Raji (cell line): ENCODE results near the gene AKR1B15.

Source experiments
- POLR2A ChIP-seq: IDR thresholded peaks from 2 replicates; pipeline ENCODE4 v1.6.1; 2011; ENCODE audit warnings: low read depth, low read length, control low read depth; ENCODE audit not compliant: insufficient read depth

AKR1B15 gene

DNA sequence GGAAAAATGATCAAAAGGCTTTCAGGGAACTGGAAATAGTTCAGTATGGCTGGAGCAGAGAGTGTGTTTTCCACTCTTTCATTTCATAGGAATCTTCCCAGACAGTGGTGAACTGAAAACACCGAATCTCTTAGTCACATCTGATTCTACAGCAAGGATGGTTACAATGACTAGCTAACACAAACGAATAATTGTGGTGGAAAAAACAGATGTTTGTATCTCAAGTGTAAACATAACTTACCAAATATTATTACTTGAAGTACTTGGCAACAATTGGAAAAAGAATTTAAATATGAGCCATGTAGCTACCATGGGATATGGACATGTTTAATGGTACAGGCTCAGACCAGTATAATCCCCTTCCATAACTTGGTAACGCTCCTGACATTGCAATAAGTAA, 76.6 kb downstream of the AKR1B15 start:
- TF ChIP-seq POLR2A = no peak

DNA sequence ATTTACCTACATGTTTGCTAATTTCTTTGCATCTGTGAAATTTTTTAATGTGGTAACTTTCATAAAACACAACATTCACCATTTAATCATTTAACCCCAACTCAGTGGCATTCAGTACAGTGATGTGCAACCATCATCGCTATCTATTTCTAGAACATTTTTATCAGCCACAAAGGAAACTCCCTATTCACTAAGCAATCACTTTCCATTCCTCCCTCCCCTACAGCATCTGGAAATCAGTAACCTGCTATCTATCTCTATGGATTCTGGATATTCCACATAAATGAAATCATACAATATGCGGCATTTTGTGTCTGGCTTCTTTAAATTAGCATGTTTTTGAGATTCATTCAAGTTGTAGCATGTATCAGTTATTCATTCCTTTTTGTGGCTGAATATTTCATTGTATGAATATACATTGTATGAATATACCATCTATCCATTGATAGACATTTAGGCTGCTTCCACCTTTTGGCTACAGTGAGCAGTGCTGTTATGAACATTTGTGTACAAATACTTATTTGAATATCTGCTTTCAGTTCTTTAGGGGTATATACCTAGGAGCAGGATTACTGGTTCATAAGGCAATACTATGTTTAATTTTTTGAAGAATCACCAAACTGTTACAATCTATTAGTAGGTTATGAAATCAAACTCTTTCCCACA, 78.3 kb downstream of the AKR1B15 start:
- no peak for TF ChIP-seq POLR2A

DNA sequence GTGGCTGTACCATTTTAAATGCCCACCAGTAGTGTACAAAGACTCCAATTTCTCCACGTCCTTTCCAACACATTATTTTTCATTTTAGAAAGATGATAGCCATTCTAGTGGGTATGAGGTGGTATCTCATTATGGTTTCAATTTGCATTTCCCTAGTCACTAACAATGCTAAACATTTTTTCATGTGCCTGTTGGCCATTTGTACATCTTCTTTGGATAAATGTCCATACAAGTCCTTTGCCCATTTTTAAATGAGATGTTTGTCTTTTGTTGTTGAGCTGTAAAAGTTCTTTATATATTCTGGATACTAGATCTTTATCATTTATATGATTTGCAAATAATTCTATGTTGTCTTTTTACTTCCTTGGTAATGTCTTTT, 78.9 kb downstream of the AKR1B15 start:
- no peak for TF ChIP-seq POLR2A

DNA sequence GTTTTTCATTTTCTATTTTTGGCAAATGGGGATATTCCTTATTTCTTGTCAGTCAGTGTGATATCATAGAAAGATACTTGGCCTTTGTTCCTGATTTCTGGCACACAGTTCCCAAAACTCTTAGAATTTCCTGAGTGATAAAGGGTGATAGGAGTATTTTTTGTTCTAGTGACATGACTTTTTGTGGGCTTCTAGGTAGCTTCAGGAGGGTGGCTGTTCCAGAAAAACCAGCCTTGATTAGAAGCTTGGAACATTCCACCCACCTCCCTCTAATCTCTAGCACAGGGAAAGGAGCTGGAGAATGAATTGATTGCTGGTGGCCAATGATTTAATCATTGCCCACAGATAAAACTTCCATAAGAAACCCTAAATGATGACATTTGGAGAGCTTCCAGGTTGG, 80.5 kb downstream of the AKR1B15 start:
- TF ChIP-seq POLR2A = no peak
